NT2/D1 (cell line): ENCODE data around the gene SEC62.

Source experiments
- DNase-seq: peaks from one replicate; pipeline ENCODE4 v3.0.0-alpha.2; 2011; ENCODE audit warnings: low read depth, low spot score
- H3K27me3 ChIP-seq: 2 replicates; pipeline ENCODE4 v1.6.0; 2011; ENCODE audit warnings: mild to moderate bottlenecking; ENCODE audit not compliant: insufficient read length, insufficient read depth
- H3K36me3 ChIP-seq: 2 replicates; pipeline ENCODE4 v1.6.1; 2011; ENCODE audit warnings: mild to moderate bottlenecking, low read length, mixed read lengths; ENCODE audit not compliant: insufficient read depth, insufficient read length
- H3K4me1 ChIP-seq: 2 replicates; pipeline ENCODE4 v1.5.1; 2011; ENCODE audit not compliant: insufficient read depth, insufficient read length
- H3K4me3 ChIP-seq: 2 replicates; pipeline ENCODE4 v1.5.1; 2011; ENCODE audit warnings: low read depth; ENCODE audit not compliant: insufficient read length
- H3K9ac ChIP-seq: 2 replicates; pipeline ENCODE4 v1.6.0; 2011; ENCODE audit warnings: low read depth; ENCODE audit not compliant: insufficient read length
- H3K9me3 ChIP-seq: 2 replicates; pipeline ENCODE4 v1.5.1; 2011; ENCODE audit warnings: mild to moderate bottlenecking, low read length; ENCODE audit not compliant: insufficient read depth
- SUZ12 ChIP-seq: IDR thresholded peaks from 2 replicates; pipeline ENCODE4 v1.6.1; 2011; ENCODE audit not compliant: insufficient read length, insufficient read depth; ENCODE audit errors: extremely low read depth
- YY1 ChIP-seq: IDR thresholded peaks from 2 replicates; pipeline ENCODE4 v1.6.1; 2011; ENCODE audit not compliant: insufficient read length, insufficient read depth
- ZNF274 ChIP-seq: IDR thresholded peaks from 2 replicates; pipeline ENCODE4 v1.6.1; 2011; ENCODE audit warnings: mild to moderate bottlenecking, low read depth, low read length

Gene SEC62, protein sequence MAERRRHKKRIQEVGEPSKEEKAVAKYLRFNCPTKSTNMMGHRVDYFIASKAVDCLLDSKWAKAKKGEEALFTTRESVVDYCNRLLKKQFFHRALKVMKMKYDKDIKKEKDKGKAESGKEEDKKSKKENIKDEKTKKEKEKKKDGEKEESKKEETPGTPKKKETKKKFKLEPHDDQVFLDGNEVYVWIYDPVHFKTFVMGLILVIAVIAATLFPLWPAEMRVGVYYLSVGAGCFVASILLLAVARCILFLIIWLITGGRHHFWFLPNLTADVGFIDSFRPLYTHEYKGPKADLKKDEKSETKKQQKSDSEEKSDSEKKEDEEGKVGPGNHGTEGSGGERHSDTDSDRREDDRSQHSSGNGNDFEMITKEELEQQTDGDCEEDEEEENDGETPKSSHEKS

DNA sequence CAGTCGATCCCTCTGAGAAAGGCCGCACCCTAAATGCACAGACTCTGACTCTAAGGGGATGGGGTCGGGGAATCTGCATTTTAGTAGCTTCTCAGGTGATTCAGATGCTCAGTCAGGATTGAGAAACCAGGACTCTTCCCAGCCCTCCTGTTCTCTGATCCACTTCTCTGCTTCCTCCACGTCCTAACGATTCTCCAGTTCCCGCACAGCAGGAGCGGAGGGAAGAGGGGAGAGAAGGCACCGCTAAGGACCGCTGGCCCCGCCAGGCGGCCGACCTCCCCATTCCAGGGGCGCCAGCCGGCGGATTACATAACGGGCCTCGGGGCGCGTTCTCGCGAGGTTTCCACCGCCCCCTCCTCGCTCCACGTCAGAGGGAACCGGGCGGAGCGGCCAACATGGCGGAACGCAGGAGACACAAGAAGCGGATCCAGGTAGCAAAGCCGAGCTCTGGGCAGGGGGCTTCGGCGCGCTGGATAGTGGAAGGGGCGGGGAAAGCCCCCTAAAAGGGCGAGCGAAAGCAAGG lies at the start of gene SEC62:
Gene SEC62, plus strand, starts transcription at position 380 of the 523 bp plus-strand sequence. Its CDS starts 16 bp downstream, at position 396.
- TF ChIP-seq ZNF274 (no peak), YY1 (peak; percentile 90)
- peak within 1 kb of the TSS; percentile 87 for H3K9ac ChIP-seq

DNA sequence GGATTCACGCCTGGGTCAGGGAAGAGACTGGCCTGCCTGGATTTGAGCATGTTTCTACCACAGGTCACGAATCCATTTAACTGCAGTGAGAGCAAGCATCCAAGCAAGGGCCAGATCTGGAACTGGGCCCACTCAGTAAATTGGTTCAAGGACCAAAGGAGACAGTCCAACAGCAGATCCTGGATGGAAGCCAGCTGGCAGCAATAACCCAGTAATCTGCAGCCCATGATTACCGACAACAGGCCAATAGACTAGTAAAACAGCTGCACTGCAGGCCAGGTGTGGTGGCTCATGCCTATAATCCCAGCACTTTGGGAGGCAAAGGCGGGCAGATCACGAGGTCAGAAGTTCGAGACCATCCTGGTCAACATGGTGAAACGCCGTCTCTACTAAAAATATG lies 43.4 kb upstream of the SEC62 start:
- no peak for DNase-seq

More for the DNA sequence above, at the start of gene SEC62:
- Histone ChIP-seq H3K4me1 (no peaks in the 10 kb centered on the region), H3K27me3 (no peaks in the 10 kb centered on the region), H3K4me3 (peak within 1 kb of the TSS; percentile 88), H3K36me3 (peaks cover 20% of the 10 kb centered on the region), H3K9me3 (no peaks in the 10 kb centered on the region)
- peak; percentile 92 for DNase-seq

GRCh38 chr3:169923831-169924230 lies 42.8 kb upstream of the SEC62 start:
- Histone ChIP-seq H3K27me3 (no peaks in the 10 kb centered on the region), H3K36me3 (no peaks in the 10 kb centered on the region), H3K4me1 (no peaks in the 10 kb centered on the region)

More for the DNA sequence above, 43.4 kb upstream of the SEC62 start:
- Histone ChIP-seq H3K9me3 (no peaks in the 10 kb centered on the region), H3K4me3 (no peak overlapping the region), H3K4me1 (no peaks in the 10 kb centered on the region), H3K36me3 (no peaks in the 10 kb centered on the region), H3K27me3 (no peaks in the 10 kb centered on the region), H3K9ac (no peak overlapping the region)
- TF ChIP-seq YY1 (no peak), SUZ12 (no peak), ZNF274 (no peak)

GRCh38 chr3:169929830-169930519 lies 36.6 kb upstream of the SEC62 start:
- Histone ChIP-seq H3K4me1 (no peaks in the 10 kb centered on the region), H3K4me3 (no peak overlapping the region), H3K9me3 (no peaks in the 10 kb centered on the region), H3K27me3 (no peaks in the 10 kb centered on the region), H3K9ac (no peak overlapping the region), H3K36me3 (no peaks in the 10 kb centered on the region)
- TF ChIP-seq SUZ12, result no peak
- no peak for TF ChIP-seq YY1
- no peak for TF ChIP-seq ZNF274
- DNase-seq, result no peak

More at GRCh38 chr3:169923831-169924230, 42.8 kb upstream of the SEC62 start:
- Histone ChIP-seq H3K9ac (no peak overlapping the region), H3K4me3 (no peak overlapping the region), H3K9me3 (no peaks in the 10 kb centered on the region)
- no peak for DNase-seq
- TF ChIP-seq YY1, result no peak
- TF ChIP-seq ZNF274, result no peak
- TF ChIP-seq SUZ12, result no peak

DNA sequence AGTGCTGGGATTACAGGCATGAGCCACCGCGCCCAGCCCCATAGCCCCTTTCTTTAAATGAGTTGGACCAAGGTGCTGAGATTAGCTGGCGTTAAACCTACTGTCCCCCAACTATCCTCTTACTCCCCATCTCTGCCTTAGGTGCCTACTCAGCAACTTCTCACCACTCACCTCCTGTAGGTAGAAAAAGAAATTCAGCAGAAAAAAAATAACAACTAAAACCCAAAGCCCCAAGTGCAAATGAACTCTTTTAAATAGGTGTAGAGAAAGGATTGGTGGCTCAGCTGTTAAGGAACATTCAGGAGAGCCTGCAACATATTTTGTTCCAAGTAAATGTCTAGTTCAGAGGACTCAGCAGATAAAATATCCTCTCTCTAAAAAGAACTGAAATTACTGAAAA lies 35.8 kb upstream of the SEC62 start:
- Histone ChIP-seq H3K9ac (no peak overlapping the region), H3K9me3 (no peaks in the 10 kb centered on the region), H3K4me3 (no peak overlapping the region), H3K36me3 (no peaks in the 10 kb centered on the region), H3K4me1 (no peaks in the 10 kb centered on the region), H3K27me3 (no peaks in the 10 kb centered on the region)
- no peak for DNase-seq
- no peak for TF ChIP-seq SUZ12
- no peak for TF ChIP-seq ZNF274
- TF ChIP-seq YY1, result no peak

DNA sequence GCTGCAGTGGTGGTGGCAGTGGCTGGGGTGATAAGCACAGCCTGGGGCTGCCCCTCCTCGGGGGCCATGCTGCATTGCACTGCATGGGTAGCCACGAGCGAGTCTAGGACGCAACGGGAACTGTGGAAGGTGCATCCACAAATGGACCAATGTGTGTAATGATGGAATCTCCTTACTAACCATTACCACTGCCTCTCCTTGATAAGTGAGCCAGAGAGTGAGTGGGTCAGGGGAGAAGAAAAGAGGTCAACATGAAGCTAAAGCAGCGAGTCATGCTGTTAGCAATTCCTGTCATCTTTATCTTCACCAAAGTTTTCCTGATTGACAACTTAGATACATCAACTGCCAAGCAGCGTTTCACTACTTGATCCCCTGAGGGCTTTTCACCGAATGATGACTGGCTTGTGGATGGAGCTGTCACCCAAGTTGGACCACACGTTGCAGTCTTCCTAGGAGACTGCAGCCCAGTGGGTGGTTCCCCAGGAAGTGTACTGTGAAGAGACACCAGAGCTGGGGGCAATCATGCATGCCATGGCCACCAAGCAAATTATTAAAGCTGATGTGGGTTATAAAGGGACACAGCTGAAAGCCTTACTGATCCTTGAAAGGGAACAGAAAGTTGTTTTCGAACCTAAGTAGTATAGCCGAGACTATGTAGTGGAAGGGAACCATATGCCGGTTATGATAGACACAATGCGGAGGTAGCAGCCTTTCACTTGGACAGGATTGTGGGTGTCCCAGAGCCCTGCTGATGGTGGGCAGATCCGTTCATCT lies 34.7 kb upstream of the SEC62 start:
- Histone ChIP-seq H3K4me3 (no peak overlapping the region), H3K9me3 (no peaks in the 10 kb centered on the region), H3K36me3 (no peaks in the 10 kb centered on the region), H3K27me3 (no peaks in the 10 kb centered on the region), H3K4me1 (no peaks in the 10 kb centered on the region), H3K9ac (no peak overlapping the region)
- no peak for DNase-seq
- no peak for TF ChIP-seq ZNF274
- TF ChIP-seq SUZ12, result no peak
- TF ChIP-seq YY1, result no peak

- Histone ChIP-seq H3K27me3 (no peaks in the 10 kb centered on the region), H3K9me3 (0 out of 2 replicates have a peak, but pooled peaks cover 6% of the 10 kb centered on the region), H3K4me3 (no peak overlapping the region), H3K9ac (no peak overlapping the region), H3K4me1 (no peaks in the 10 kb centered on the region), H3K36me3 (no peaks in the 10 kb centered on the region)
- TF ChIP-seq ZNF274, result no peak
- TF ChIP-seq YY1, result no peak
- no peak for TF ChIP-seq SUZ12
- no peak for DNase-seq
Observed at GRCh38 chr3:169939320-169939719, 27.3 kb upstream of the SEC62 start.
